ENCODE measurements around the gene C20orf204.

C20orf204 gene

DNA sequence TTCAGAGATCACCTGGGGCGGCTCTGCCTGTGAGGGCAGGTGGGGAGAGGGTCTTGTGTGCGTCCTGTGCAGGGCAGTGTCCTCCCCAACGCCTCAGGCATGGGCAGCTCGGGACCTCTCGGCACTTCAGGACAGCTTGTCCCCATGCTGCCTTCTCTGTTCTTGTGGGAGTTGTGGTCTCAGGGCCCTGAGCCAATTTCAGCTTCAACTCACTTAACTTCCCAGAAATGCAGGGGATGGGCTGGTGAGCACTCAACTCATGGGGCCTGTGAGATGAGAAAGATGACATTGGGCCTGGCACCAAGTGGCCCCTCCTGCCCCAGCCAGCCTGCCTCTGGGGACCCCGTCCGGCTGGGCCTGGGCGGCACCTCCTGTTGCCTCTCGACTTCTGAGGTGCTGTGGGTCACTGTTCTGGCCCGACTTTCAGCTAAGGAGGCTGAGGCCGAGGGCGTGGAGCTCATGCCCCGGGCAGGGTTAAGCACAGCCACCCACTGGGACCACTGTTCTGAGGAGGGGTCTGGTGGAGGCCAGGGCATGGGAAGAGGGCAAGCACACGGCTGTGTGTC, 36.6 kb downstream of the C20orf204 start:
- DNase-seq: no peak

DNA sequence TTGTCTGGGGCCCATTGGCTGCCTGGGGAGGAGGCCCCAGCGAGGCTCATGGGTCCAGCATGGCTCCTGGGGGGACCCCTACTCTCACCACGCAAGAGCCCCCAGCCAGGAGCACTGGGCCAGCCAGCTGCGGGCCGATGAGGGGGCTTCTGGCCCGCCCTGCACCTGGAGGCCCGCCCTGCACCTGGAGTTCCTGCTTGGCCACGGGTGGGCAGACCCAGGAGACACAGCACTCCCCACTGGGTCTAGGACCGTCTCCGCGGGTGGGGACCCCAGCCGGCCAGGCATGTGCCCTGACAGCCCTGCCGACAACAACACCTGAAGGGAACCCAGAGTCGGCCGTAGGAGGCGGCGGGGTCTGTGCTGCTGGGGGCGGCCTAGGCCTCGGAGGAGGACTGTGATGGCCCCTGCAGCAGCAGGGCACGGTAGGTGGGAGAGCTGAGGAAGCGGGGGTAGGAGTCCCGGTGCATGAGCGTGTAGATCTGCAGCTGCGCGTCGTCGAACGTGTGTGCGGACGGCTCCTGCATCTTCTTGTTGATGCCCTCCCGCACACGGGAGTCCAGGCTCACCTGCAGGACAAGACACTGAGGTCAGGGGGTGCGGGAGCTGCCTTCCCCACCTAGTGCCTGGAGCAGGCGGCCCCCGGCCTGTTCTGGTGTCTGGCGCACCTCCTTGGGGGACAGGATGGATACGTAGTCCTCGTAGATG, 37.6 kb downstream of the C20orf204 start:
- DNase-seq: no peak

DNA sequence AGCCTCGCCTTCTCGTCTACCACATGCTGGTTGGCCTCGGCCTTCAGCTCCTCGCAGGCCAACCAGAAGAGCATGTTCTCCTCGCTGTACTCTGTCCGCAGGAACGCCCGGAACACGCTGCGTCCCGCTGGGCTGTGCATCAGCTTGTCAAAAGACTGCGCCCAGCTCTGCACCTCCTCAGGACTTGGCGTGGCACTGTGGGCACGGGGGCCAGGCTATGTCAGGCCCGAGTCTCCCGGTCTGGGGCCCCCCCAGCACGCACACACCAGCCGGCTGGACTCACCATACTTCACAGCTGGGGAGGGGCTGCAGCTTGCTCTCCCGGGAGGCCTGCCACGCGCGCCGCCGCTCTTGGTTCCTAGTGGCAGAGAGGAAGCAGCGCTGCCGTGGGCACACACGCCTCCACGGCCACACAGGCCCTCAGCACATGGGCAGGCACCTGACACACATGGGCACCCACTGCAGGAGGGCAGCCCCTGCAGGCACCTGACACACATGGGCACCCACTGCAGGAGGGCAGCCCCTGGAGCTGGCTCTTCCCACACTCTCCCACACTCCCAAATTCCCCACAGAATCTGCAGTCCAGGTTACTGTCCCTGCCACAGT, 38.3 kb downstream of the C20orf204 start:
- DNase-seq: no peak

DNA sequence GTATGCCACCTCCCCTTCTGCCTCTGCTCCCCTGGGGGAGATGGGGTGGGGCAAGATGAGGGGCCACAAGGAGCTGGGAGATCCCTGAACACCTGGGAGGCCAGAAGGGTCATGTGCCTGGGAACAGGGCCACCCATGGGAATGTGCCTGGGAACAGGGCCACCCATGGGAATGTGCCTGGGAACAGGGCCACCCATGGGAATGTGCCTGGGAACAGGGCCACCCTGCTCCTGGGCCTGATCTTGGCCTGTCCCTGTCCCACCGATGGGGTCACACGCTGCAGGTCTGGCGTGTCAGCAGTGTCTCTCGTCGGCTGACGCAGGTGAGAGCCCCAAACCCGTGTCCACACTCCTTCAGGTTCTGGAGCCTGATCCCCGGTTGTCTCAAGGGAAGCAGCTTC, 39.0 kb downstream of the C20orf204 start:
- DNase-seq: no peak

- no peak for DNase-seq
Measured at GRCh38 chr20:64075556-64075955, 39.6 kb downstream of the C20orf204 start.

DNA sequence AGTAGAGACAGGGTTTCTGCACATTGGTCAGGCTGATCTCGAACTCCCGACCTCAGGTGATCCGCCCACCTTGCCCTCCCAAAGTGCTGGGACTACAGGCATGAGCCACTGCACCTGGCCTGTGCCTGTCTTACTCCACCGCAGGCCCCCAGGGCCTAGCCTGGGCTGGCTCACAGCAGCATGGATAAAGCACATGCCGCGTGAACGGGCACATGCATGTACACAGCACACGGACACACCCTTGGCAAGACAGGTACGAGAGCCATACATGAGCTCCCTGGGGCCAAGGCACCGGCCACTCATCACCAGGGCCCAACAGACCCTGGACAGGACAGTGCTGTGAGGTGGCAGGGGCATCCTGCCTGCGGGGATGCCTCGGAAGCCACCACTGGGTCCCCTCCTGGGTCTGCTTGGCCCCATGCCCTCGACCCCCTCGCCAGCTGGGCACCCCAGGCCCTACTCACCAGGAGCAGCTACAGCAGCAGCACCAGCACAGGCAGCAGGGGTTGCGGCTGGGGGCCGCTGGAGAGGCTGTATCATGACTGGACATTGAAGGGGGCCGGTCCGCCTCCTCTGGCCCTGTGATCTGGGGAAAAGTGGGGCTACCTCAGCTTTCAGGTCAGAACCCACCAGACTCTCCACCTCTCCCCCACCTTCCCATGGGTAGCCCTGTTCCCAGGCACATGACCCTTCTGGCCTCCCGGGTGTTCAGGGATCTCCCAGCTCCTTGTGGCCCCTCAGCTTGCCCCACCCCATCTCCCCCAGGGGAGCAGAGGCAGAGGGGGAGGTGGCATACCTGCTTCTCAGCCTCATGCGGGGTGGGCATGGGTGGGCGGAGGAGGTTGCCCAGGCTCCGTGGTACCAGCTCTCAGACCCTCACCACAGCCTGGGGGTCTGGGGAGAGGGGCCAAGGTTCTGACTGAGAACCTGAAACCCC, 40.3 kb downstream of the C20orf204 start:
- DNase-seq: no peak

- DNase-seq: peak; percentile 38 to 71 (median 55)
Measured at GRCh38 chr20:64077094-64077493, 41.1 kb downstream of the C20orf204 start.

- DNase-seq: no peak
Measured at GRCh38 chr20:64077541-64077875, 41.5 kb downstream of the C20orf204 start.

GRCh38 chr20:64077876-64078551, 42.0 kb downstream of the C20orf204 start:
- DNase-seq: peak in 1 of 3 donors; percentile 47

DNA sequence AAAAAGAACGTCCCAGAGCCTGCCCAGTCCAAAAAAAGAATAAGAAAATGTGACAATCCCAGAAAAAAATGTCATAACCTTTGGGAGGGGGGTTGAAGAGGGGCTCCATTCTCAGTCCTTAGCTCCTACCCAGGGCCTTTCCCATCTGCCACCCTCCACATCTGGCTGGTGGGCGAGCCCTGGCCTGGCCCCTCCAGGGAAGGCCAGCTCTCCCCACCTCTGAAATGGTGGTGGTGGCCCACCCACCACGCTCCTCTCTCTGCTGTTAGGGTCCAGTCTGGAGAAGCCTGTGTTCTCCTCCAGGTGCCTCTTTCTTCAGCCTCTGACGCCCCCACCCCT, 42.9 kb downstream of the C20orf204 start:
- no peak for DNase-seq

DNA sequence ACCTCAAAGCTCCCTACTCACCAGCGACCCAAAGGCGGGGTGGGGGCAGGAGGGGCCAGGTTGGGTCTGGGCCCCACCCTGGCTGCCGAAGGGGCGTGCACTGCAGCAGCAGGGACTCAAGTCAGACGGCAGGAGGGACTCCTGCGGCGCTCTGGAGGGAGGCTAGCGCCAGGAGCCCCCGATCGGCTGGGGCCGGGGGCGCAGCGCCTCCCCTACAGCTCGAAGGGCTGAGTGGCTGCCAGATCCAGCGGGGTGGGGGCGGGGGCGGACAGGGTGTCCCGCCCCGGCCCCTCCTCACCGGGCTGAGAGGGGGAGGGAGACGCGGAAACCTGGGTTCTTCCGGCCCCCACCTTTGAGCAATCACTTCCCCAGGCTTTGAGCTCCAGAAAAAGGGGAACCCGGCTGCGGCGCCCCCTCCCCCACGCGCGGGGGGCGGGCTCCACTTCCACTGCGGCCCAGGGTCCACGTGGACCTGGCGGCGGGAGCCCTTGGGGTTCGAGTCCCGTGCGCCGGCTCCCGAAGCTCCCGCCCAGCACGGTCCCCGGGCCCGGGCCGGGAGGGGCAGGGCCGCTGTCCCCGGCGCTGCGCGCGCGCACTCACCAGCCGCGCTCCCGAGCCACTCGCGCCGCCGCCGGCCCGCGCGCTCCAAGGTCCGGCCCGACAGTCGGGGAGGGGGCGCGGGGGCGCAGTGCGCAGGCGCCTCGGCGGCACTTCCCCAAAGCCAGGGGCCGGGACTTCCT, 43.5 kb downstream of the C20orf204 start, which contains the start of gene RGS19:
TSS of gene RGS19 (minus strand) at position 246 of the 740 bp plus-strand sequence. CDS start 2,632 bp downstream, outside the sequence.
- peak; percentile 89 to 96 (median 95) for DNase-seq

DNA sequence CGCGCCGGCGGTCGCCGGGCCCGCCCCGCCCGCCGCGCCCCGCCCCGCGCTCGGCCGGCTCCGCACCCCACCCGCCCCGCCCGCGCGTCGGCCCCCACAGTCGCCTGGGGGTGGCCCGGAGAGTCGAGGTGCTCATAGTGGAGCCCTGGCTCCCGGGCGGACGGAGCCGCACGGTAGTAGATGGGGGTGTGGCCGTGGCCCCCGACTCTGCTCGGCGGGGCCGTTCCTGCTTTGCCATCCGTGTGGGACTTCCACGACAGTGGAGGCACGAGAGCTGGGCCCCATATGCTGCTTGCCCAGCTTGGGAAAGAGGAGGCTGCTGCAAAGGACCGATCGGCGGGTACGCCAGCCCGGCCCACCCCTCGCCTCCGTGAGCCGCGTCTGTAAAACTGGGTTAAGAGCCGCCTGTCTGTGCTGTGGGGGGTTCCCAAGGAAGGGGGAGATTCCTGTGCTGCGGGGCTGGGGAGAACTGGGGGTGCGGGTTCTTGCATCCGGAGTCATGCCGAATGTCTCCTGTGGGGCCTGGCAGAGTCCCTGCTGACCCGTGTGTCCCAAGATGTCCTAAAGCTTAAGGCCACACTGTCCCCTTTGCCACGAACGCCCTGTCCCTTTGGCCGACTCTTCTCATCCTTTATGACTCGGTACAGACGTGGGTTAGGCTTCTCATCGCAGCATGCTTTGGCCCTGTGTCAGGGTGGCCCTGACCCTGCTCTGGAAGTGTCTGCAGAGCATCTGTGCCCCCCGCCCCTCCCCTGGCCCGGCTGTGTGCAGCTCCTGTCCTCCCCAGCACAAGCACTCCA, 44.2 kb downstream of the C20orf204 start, which contains the start of gene OPRL1:
TSS of gene OPRL1 (plus strand) at position 70 of the 800 bp plus-strand sequence. CDS start 12,639 bp downstream, outside the sequence.
- DNase-seq: peak; percentile 44 to 57 (median 45)

DNA sequence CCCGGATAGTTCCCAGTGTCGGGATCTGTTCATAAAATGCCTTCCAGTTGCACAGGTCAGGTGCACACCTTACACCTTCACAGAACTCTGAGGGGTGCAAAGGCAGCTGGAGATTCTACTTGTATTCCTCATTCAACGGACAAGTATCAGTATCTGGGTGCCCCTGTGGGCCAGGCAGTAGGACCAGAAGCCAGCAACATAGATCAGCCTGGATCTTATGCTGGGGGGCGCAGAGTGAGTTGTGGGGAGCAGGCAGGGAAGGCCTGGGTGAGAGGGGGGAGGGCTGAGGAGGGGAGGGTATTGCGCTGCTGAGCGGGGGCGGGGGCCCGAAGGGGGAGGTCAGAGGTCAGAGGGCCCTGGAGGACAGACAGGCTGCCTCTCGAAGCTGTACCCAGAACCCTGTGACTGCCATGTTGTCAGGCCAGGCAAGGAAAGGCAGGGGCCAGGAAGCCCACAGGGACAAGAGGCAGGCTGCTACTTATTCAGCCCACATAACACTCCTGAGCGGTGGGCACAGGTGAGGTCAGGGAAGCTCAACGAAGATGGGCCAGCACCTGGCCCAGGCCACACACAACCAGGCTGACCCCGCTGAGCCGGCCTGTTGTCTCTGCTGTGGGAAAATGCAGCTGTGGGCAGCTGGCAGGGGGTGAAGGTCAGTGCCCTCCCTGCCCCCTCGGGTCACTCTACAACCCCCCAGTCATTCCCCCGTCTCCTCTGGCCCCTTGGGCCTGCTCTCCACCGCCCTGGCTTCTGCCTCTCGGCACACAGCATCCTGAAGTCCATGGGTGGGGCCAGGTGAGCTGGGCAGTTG, 45.0 kb downstream of the C20orf204 start:
- DNase-seq: no peak

DNA sequence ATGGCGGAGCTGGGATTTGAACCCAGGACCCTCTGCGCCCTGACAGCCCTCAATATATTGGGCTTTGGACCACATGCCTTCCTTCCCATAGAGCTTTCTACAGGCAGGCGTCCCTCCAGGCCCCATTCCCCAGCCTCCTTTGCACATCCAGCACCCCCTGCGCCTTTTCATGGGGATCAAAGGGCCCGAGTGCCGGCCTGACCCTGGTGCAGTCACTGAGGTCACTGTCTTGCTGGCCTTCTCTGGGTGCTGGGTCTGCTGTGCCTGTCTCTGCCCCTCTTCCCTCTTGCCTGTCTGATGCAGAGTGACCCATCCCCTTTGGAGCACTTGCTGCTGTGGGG, 45.6 kb downstream of the C20orf204 start:
- no peak for DNase-seq

DNA sequence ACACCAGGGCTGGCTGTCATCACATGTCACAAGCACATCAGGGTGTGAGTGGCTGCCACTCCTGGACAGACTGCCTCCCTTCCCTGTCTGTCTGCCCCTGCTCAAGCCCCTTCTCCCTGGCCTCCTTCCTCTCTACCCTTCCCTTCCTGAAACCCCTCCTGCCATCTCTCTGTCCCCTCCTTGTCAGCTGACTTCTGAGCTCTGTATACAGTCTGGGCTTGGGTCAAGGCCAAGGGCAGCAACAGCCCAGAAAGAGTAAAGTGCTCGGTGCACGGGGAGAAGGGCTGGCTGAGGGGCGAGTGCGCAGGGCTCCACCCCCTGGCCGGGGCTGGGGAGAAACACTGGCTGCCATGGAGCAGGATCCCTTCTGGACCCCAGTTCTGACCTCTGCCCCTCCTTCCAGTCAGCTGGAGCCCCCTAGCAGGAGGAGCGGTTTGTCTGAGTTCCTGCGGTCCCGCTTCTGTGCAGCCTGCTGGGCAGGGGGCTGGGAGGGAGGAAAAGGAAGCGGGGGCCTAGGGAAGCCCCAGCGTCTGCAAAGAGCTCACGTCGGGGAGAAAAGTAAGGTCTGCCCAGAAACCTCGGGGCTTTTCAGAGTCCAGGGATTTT, 46.2 kb downstream of the C20orf204 start:
- DNase-seq: peak; percentile 41 to 61 (median 58)

DNA sequence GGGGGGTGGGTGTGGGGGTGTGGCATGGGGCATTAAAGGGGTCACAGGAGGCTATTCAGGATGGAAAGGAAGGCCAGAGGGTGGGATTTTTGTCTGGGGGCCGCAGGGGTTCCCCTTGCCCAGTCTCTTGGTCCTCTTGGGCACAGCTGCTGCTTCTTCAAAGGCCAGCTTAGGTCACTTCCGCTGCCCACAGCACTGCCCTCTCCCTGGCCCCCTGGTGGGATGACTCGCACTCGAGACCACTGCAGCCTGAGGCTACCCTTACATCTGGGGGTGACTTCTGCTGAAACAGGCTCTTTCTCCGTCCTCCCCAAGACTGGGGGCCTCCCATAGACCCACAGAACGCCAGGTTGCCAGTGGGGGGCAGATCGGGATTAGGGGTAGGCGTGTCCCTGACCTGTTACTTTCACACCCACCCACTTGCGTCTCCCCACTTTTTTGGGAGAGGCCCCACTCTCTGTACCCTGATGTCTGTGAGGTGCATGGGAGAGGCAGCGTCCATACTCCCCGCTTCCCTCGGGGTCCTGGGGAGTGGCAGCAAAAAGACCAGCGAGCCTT, 46.9 kb downstream of the C20orf204 start:
- peak; percentile 44 to 60 (median 60) for DNase-seq

- DNase-seq: peak; percentile 74 to 91 (median 82)
Measured at GRCh38 chr20:64083378-64083803, 47.4 kb downstream of the C20orf204 start.

- peak in 1 of 3 donors; percentile 34 for DNase-seq
Measured at GRCh38 chr20:64083804-64084684, 48.1 kb downstream of the C20orf204 start, which contains the start of gene LKAAEAR1. Gene LKAAEAR1, minus strand, starts transcription at chr20:64084398. Its CDS starts 179 bp downstream, at chr20:64084219.
